ENCODE results near the gene P2RY12.

GRCh38 chr3:151371526-151371925 is 13.0 kb downstream of the P2RY12 start:
- TF ChIP-seq CTCF (conservative IDR thresholded peaks at IDR 0.05; ENCODE audit: low read length), result no peak
- no peak for TF ChIP-seq EZH2phosphoT487 (IDR thresholded peaks at IDR 0.05; ENCODE audit: borderline replicate concordance, low read depth, low read length)

Data from OCI-LY7 (cell line).